Fibroblast of peridontal ligament (primary cell): Measurements from ENCODE around the gene CFAP74.

Source experiments
- DNase-seq: peaks from one replicate; pipeline ENCODE4 v3.0.0-alpha.2; 2010; ENCODE audit errors: extremely low read depth

Gene CFAP74

DNA sequence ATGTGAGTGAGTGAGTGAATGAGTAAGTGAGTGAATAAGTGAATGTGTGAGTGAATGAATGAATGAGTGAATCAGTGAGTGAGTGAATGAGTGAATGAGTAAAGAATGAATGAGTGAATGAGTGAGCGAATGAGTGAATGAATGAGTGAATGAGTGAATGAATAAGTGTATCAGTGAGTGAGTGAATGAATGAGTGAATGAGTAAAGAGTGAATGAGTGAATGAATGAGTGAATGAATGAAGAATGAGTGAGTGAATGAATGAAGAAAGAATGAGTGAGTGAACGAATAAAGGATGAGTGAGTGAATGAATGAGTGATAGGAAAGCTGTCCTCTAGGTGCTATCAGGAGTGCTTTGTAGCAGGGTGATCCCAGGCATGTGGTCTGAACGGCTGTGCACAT is 35.7 kb downstream of the CFAP74 start:
- no peak for DNase-seq

DNA sequence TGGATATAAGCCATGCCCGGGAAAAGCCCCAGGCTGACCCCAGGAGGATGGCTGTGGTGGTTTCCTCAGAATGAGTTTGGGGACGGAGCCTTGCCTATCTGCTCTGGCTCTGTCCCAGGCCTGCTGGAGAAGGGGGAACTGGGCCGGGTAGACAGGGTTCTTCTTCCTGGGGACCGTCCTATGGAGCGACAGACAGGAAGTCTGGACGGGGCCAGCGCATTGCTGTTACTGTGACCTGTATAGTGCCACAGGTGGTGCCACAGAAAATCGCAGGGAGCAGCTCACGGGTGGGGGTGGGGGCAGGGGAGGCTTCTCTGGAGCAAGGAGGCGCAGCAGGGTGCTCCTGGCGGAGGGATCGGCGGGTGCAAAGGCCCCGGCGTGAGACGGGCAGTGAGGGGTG is 36.4 kb downstream of the CFAP74 start:
- DNase-seq = no peak

DNA sequence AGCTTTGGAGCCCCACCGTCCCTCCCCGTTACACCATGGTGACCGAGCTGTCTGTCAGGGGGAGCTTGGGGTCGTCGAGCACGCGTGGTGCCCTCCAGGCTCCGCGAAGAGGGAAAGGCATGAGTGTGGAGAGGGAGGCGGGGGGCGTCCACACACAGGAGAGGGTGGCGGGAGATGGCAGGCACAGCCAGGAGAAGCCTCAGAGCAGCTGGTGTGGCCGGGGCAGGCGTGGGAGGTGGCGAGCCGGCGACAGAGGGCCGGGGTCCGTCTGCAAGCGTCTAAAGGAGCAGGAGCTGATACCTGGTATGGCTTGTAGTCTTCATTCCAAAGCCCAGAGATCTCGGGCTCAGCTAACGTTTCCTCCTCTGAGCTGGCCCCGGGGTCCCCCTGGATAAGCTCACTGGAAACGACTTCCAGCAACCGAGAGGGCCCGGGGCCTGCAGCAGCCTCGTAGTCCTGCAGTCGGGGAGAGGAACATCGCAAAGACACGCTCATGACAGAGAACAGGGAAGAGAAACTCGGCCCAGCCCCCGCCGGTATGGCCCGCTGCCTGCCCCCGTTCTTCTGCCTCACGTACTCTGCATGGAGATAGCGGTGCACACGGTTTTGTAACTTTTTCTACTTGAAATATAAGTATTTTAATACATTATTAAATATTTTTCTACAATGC is 37.4 kb downstream of the CFAP74 start:
- DNase-seq = no peak

DNA sequence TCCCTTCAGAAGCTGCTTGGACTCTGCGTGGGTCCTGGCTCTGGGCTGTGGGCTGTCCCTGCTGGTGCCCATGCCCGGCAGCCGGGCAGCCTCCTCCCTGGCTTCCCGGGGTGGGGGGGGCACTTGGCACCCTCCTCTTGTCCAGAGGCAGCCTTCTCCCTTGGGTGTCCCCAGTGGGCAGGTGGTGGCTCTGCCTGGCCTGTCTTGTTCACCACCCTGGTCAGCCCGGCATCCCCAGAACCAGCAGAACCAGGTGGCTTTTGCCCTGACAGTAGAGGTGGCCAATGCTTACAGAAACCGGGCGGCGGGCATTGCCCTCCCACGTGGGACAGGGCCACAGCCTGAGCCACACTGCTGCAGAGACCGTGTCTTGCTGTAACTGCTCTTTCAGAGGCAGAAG is 38.0 kb downstream of the CFAP74 start:
- DNase-seq = no peak

DNA sequence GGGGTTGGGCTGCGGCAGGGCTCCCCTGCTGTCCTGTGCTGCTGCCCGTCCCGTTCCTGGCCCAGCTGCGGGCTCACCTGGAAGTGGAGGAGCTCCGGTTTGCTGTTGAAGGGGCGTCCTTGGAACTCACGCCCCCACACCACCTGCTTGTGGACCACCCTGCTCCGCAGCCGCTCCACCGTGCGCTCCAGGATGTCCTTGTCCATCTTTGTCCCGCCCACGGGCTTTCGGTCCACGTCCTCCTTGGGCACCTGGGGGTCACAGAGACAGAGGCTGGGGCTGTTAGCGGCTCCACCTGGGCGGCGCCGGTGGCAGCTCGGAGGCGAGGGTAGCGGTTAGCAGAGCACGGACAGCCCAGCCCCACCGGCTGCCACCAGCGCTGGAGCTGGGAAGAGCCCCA is 38.8 kb downstream of the CFAP74 start:
- no peak for DNase-seq

DNA sequence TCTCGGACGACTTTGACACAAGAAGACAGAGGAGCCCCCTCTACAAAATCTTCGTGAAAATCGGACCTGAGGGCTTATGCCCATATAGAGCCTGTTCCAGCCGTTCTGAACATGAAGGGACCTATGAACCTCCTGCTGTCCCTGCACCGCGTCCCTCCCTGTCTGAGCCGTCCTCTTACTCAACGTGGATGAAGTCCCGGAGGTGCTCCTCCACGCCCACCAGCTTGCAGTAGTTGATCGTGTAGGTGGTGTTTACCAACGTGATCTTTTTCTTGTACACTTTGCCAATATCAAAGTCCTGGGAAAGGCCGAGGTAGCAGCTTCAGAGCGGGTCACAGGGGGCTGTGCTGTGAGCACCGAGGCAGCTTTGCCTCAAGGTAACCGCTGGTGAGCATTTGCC is 40.0 kb downstream of the CFAP74 start:
- no peak for DNase-seq

DNA sequence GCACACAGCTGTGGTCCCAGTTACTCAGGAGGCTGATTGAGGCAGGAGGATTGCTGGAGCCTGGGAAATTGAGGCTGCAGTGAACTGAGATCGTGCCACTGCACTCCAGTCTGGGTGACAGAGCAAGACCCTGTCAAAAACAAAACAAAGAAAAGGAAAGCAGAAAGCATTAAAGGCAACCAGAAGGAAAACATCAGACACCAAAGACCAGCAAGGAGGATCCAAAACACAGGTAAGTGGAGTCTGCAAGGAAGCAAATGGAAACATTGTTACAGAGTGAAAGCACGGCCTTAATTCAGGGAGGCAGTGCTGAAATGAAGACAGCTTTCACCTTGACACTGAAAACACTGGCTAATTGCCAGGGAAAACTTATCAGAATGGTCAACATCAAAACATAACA is 40.8 kb downstream of the CFAP74 start:
- DNase-seq = no peak

DNA sequence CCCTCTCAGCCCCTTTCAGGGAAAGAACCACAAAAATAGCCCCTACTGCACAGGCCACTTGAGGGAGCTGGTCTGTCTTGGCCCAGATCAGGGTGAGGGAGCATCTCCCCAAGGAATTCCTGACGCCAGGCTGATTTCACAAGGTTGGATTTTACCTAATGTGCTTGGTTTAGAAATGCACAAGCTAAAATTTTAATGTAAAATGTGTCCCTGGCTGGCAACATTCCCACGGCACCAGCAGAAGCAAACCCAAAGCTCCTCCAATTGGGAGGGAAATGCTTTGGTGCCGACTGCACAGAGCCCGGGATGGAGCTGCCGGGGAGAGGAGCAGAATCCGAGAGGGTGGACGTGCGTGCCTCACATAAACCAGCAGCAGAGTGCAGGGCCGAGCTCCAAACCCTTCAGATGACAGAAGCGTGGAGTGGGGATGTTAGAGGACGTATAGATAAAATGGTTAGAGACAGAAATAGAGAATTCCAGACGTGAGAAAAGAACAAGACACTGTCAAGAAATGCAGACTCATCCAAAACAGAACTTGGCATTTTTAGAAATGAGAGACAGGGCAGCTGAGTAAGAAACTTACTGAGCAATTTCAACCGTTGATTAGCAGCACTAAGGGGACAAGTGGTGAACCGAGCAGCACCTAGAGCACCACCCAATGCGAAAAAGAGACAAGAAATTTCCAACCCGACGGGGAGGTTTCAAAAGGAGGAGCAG is 42.9 kb downstream of the CFAP74 start:
- peak; percentile 18 for DNase-seq

DNA sequence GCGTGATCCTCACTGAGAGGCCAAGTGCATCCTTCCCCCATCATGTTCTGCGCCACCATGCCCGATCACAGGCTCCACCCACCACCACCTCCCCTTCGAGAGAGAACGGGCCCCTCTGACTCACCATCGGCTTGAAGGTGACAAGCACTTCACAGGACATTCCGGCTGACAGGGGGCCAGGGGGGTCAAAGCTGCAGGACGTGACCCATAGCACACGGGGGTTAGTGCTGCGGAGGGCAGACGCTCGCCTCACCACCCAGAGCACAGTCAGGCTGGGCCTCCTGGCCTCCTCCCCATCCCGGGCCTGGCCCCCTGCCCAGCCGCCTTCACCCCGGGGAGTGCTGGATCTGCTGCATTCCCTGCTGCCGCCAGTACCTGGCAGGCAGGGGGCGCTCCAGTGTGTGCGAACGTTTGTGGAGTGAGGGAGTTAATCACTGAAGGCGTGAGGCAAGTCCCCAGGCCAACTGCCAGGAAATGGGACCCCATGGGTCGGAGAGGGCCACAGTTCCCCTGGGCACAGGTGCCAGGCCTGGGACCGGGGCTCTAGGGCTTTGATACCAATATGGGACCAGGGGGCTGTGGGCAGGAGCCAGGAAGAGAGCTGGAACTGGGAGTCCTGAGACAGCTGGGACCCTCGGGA is 43.6 kb downstream of the CFAP74 start:
- DNase-seq = peak; percentile 28

DNA sequence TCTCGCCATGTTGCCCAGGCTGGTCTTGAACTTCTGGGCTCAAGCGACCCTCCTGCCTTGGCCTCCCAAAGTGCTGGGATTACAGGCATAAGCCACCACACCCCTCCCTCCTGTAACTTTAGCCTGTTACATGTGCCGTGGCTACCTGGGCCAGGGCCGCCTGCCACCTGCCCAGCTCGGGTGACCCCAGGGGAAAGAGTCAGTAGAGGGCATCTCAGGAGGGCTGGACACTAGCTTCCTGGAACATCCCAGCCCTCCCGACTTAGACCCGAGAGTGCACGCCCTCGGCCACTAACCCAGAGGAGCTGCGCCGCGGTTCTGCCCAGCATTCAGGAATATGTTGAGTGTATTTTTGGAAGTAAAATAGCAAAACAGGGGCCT is 44.1 kb downstream of the CFAP74 start:
- no peak for DNase-seq

DNA sequence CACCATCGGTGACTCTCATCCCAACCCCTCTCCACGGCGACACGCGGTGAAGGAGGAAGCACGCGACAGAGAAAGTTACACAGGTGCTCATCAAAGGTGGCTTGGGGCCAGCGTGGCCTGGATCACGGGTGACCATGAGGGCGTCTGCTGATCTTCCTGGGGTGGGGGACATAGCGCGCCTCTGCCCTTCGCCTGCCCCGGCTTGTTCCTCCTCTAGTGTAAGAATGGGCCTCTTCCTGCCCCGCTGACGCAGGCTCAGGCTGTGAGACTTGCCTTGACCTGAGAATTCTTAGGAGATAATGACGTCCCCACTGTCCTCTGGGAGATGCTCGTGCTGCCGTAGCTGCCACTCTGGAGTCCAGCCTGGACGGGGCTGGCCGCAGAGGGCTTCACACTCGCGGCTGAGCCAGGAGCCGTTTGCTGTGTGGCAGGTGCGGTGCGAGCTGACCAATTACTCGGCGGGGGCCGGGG is 45.5 kb downstream of the CFAP74 start:
- DNase-seq = no peak

DNA sequence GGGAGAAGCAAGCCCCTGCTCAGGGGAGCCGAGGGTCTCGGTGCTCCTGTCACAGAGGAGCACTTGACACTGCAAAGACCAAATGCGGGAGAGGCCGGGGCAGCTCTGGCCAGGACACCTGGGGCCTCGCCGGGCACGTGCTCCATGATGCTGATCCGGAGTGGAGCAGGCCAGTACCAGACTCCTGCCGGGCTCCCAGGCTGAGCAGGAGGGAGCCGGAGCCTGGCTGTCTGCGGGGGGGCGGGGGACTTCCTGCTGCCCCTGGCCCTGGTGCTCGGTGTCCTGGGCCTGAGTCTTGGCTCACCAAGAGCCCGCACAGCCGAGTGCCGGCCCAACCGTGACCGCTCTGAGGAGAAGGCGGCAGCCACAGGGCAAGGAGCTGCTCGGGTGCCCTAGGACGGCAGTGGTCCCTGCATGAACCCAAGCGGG is 46.0 kb downstream of the CFAP74 start:
- no peak for DNase-seq

DNA sequence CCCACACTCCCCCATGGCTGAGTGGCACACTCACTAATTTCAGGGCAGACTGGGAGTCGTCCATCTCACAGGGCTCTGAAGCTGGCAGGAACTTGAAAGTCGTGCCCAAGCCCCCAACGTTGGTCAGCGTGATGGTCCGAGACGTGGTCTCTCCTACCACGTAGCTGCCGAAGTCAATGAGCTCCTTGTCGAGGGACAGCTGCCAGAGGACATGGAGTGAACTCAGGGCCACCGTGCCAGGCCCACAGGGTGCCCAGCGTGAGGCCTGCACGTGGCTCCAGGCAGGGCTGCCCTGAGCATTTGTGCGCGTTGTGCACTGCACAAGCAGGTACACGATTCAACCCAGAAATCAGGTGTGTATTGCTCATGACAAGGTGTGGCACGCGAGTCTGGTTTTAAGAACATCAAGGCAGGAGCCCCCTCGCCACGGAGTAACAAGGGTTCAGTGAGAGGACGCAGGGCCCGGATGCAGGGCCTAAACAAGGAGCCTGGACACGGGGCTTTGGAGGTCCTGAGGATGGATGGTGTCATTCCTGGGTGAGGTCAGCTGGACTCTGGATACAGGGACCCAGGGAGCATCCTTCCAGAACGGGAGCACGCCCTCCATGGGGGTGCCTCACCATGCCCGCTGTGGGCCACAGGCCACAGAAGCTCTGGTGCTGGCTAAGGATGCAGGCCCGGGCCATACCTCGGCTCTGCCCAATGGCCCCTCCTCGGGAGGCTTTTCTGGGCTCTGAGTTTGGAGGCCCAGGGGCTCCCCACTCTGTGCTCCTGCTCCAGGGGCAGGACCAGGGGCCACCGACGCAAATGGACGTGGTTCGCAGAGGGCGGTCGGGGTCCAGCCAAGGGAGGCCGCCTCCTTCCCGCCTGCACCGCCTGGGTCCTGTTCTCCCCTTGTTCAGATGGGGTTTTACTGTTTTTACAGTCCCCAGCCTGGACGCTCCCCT is 46.7 kb downstream of the CFAP74 start:
- no peak for DNase-seq

DNA sequence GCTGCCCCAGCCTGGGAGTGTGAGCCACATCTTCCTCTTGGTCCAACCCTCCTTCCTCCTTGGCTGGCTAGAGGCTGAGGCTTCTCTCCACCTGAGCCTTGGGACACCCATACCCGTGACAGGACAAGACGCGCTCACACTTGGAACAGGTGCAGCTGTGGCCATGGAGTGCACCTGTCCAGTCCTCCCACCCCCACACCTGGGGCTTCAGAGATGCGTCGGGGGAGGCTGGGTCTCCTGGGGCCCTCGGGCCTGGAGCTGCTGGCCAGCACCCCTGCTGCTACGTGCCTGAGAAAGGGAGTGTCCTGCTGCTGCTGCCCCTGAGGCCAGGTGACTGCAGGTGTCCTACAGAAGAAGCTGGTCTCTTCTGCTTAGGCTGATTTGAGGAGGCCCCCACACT is 47.5 kb downstream of the CFAP74 start:
- no peak for DNase-seq

DNA sequence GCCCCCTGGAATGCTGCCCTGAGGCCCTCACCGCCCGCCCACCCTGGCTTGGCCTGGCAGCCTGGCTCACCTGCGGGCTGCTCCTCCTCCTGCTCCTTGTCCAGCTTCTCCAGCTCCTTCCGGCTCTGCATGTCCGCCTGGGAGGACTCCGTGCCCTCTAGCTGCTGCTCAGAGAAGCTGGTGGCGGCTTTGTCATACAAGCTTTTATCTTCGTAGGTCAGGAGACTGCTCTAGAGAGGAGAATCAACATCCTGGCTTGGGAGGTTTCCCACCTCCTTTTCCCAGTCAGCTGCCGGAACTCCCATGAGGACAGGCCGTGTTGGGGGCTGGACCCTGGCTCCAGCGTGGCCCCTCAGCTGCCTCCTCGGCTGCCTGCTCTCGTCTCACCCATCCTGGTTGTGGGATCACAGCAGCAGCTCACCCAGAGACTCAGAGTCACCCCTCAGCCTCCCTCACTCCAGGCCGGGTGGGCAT is 47.9 kb downstream of the CFAP74 start:
- DNase-seq = no peak

DNA sequence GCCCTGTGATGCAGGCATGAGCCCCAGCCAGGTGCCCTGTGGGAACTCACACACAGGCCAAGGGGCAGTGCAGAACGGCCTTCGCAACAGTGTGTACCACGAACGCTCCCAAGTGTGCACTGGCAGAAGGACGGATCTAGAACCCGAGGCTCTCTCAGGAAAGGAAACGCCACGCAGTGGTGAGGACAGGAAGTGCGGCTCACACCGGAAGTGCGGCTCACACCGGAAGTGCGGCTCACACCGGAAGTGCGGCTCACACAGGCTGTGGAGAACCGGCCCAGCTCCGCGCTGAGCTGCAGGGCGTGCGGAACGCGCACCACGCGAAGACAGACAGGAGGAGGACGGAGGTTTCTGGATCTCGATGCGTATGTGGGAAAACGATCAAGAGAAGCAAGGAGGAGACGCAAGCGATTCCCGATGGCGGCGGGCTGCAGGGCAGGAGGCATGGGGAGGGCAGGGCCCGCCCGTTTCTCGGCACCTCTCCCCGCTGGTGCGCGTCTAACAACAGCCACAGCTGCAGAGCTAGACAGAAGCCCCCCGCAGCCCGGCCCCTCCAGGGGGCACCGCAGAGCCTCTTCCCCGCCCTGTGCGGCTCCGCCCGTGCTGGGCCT is 48.6 kb downstream of the CFAP74 start:
- DNase-seq = no peak

DNA sequence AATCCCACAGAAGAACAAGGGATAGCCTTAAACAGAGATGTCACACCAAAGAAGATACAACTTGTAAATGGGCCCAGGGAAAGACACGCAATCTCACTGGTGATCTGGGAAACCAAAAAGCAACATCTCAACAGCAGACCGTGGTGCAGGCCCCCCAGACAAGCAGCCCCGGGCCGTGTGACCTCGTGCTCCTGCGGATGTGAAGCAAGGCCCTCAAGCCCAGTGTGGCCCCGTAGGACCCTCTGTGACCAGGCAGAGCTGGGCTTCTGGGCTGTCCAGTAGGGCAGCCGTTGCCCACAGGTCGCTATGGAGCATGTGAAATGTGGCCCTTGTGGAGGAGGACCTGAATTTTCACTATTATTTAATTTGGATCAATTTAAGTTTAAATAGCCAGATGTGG is 49.6 kb downstream of the CFAP74 start:
- no peak for DNase-seq

DNA sequence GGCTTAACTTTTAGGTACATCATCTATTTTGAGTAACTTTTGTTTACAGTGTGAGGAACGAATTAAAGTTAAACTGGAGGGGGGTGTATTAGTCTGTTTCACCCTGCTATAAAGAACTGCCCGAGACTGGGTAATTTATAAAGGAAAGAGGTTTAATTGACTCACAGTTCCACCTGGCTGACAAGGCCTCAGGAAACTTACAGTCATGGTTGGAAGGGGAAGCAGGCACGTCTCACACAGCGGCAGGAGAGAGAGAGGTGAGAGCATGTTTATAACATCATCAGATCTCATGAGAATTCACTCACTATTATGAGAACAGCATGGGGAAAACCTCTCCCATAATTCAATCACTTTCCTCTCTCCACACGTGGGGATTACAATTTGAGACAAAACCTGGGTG is 52.6 kb downstream of the CFAP74 start:
- DNase-seq = no peak

DNA sequence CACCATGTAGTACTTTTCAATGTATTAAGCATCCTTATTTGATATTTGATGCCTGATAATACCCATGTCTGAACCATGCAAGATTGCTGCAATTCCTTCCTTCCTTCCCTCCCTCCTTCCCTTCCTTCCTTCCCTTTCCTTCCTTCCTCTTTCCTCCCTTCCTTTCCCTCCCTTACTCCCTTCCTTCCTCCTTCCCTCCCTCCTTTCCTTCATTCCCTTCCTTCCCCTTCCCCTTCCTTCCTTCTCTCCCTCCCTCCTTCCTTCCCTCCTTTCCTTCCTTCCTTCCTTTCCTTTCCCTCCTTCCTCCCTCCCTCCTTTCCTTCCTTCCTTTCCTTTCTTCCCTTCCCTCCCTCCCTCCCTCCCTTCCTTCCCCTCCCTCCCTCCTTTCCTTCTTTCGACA is 54.8 kb downstream of the CFAP74 start:
- no peak for DNase-seq

DNA sequence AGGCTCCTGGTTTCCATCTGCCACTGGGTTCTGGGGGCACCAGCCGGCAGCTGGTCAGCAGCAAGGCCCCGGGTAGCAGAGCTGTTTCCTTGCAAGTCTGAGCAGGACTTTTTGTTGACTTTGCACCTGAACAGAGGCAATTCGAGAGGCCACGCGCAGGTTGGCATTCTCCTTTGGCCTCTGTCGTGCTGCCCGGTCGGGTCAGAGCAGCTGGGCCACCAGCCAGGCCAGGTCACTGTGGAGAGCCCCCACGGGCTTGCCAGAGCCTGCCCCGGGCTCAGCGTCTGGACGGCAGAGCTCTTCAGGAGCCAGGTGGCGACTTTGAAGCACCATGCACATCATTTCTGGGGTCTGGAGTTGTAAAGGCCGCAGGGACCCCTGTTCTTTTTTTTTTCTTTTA is 56.1 kb downstream of the CFAP74 start:
- no peak for DNase-seq

DNA sequence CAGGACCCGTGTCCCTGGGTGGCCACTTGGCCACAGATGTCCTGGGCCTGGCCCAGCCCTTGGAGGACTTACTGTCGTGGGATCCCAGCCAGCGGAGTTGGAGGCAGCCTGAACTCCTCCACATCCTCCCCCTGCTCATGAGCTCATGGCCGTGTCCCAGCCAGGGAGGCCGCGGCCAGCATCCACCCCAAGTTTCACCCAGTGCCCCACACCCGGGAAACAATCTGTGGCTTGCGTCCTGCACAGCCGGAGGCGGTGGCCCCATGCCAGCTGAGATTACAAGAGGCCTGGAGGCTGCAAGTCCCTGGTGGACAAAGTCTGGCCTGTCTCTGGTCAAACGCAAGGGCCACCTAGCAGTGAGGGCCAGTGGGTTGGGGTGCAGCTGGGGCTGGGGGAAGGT is 57.0 kb downstream of the CFAP74 start:
- no peak for DNase-seq
